Endothelial cell of hepatic sinusoid (primary cell): ENCODE measurements around the gene ABCC1.
"Not testable (repeated sequence)": the region's sequence is repeated elsewhere in the genome, so short reads cannot be mapped to it uniquely, and the experiment has no call there.

Experiments
- in situ Hi-C: cut with HindIII; loops from 2 replicates; pipeline ENCODE4 v1.10.0; 2017; ENCODE audit warnings: low sequenced_read_pairs

ABCC1 gene

DNA sequence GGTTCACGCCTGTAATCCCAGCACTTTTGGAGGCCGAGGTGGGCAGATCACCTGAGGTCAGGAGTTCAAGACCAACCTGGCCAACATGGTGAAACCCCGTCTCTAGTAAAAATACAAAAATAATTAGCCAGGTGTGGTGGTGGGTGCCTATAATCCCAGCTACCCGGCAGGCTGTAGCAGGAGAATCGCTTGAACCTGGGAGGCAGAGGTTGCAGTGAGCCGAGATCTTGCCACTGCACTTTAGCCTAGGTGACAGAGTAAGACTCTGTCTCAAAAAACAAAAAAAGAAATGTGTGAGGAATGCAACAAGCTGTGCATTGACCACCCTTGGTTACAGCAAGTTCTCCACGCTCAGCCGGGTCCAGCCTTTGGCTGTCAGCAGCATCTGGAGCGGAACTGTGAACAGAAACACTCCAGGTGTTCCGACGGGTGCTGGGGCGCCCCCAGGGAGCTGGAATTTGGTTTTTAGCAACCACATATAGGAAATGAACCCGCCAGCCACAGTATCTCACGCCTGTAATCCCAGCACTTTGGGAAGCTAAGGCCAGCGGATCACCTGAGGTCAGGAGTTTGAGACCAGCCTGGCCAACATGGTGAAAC is 198.7 kb downstream of the ABCC1 start:
- in situ Hi-C loops: not testable (repeated sequence)

DNA sequence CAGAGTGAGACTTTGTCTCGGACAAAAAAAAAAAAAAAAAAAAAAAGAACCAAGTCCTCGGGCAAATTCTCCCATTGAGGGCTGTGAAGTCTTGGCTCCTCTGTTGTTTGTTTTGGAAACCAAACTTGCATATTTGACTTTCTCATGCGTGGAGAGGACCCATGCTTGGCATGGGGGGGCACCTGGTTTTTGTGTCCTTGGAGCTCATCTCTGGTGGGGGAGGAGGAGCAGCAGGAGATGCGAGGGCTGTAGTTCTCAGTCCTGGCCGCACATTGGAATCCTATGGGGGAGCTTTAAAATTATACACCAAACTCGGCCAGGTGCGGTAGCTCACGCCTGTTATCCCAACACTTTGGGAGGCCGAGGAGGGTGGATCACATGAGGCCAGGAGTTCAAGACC is 199.3 kb downstream of the ABCC1 start:
- in situ Hi-C loops: no loop called here

DNA sequence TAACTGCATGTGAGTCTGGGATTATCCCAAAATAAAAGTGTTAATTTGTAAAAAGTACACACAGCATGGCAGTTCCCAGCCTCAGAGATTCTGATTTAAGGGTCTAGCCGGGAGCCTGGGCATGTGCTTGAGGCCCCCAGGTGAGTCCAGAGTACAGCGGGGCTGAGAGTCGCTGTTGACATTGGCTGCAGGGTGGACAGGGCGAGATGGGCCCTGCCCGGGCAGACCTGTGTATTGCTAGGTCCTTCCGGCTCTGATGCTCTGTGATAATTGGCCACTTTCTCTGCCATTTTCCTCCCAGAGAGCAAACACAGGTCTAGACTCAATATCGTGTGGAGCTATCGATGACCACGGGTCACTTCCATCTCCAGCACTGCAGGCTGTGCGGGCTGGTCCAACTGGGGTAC is 200.3 kb downstream of the ABCC1 start:
- in situ Hi-C loops: no loop called here

DNA sequence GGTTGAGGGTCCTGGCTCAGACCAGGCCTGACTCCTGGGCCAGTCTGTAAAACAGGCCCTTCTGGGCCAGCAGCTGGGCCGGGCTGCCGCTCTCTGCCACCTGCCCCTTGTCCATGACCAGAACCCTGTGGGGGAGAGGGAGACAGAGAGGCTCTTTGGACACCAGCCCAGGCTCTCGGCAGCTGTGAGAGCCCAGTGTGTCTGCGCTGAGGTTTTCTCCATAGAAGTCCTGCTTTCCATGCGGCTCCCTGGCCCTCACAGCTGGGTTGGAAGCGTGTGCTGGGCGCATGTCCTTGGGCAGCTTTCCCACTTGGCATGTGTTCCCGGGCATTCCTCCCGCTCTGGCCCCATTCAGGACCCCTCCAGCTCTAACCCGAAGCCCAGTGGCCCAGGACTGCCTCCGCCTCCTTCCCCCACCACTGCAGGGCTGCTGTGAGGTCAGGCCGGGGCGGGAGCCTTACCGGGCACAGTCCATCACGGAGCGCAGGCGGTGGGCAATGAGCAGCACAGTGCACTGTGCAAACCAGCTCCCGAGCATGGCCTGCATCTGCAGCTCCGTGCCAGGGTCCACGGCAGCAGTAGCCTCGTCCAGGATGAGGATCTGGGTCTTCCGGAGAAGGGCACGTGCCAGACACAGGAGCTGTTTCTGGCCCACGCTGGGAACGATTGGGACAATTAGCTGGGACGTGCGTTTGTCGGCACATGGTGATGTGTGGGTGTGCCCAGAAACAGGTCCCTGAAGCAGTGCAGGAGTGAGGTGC is 200.9 kb downstream of the ABCC1 start:
- in situ Hi-C loops: no loop called here

DNA sequence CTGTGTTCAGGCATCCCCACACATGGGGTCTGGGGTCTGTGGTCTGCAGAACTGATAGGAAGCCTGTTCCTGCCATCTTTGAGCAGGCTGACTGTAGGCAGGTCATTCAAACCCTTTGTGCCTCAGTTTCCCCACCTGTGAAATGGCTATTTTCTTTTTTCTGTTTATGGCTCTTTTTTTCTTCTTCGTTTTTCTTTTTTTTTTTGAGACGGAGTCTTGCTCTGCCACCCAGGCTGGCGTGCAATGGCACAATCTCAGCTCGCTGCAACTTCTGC is 201.4 kb downstream of the ABCC1 start:
- in situ Hi-C loops: no loop called here

DNA sequence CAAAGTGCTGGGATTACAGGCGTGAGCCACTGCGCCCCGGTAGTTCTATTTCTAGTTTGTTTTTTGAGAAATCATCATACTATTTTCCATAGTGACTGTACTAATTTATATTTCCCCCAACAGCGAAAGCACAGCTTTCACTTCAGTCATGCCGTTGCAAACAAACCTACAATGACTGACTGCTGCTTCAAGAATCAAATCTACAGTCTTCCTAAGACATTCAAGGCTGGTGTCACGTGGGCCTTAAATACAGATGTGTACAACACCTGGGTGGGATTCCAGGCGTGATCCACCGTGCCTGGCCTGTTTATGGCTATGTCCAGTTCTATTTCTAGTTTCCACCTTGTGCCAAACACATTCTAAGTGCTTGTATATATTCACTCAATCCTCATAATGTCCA is 201.9 kb downstream of the ABCC1 start:
- in situ Hi-C loops: no loop called here

DNA sequence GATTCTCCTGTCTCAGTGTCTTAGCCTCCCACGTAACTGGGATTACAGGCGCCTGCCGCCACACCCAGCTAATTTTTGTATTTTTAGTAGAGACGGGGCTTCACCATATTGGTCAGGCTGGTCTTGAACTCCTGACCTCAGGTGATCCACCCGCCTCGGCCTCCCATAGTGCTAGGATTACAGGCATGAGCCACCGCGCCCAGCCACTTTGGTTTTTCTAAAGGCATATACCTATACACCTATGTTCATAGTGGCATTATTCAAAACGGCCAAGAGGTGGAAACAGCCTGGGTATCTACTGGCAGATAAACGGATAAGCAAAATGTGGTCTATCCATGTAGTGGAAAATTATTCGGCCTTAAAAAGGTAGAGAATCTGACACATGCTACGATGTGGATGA is 203.6 kb downstream of the ABCC1 start:
- in situ Hi-C loops: not testable (repeated sequence)

DNA sequence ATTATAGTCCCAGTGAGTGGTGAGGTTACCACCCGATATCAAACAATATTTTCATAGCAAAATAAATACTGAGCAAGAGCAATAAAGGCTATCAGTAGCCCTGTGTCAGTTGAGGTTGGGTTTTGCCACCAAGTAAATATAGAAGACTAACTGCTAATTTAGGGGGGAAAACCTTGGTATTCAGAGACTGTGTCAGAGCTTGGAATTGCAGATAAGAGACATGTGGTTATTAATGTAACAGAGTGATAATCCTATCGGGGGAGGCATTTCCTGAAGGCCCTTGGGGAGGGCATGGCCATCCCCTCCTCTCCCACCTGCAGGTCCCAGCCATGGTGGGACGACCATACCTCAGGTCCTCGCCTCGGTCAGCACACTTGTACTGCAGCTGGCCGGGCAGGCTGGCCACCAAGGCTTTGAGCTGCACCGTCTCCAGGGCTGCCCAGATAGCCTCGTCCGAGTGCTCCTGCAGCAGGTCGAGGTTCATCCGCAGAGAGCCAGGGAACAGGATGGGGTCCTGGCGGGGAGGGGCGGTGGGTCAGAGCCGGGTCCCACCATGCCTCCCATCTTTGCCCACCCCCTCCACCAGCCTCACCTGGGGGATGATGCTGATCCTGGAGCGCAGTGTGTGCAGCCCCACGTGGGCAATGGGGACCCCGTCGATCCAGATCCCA is 205.0 kb downstream of the ABCC1 start:
- in situ Hi-C loops: no loop called here

DNA sequence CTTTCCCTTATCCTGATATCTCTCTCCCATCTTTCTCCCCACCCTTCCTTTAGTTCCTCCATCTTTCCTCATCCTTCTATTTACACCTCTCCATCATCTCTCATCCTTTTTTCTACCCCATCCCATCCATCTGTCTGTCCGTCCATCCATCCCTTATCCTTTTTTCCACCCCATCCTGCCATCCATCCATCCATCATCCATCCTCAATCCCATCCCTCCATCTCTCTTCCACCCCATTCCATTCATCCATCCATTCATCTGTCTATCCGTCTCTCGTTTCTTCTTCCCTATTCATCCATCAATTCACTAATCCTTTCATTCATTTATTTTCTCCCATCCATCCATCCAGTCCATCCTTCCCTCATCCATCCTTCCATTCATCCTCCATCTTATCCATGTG is 205.8 kb downstream of the ABCC1 start:
- in situ Hi-C loops: no loop called here

DNA sequence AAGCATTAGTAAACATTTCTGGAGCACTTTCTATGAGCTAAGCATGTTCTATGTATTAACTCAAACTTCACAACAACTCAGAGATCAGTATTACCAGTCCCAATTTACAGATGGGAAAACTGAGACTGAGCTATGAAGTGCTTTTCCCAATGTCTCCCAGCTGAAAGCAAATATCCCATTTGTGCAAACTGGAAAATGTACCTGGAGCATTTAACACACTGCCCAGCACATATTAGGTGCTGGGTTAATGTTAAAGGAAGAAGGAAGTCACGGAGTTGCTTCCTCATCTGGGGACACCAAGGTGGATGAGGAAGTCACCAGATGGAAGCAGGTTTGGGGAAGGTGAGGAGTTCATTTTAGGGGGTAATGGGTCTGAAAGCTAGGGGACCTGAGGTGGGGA is 207.8 kb downstream of the ABCC1 start:
- in situ Hi-C loops: no loop called here

DNA sequence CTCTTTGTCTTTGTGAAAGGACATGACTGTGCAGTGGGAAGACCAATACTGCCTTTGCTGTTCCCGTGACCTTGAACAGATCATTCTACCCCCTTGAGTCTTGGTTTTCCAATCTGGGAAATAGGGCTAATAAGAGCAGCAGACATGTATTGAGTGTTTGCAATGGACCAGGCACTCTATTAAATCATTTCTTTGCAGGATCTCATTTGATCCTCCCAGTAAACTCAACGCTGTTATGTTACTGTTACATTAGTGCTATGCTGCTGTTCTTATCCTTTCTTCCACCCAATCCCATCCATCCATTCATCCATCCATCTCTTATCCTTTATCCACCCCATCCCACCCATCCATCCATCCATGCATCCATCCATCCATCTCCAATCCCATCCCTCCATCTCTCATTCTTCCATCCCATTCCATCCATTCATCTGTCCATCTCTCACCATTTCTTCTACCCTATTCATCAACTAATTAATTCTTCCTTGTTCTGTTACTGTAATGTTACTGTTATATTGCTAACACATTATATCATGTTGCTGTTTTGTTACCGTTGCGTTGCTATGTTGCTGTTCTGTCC is 208.8 kb downstream of the ABCC1 start:
- in situ Hi-C loops: no loop called here

DNA sequence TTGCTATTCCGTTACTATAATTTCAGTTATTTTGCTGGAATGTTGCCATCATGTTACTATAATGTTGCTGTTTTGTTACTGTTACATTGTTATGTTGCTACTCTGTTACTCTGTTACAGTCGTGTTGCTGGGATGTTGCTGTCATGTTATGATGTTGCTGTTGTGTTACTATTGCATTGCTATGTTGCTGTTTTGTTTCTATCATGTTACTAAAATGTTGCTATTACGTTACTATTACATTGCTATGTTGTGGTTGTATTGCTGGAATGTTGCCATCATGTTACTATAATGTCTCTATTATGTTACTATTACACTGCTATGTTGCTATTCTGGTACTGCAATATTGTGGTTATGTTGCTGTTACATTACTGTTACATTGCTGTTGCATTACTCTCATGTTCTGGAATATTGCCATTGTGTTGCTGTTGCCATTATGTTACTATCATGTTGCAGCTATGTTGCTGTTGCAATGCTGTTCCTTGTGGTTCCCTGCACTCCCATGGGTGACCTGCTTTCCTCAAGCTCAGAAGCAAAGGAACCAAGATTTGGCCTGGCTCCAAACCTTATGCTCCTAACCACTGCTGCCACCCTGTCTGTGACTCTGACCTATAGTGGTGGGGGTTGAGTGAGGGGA is 209.4 kb downstream of the ABCC1 start:
- in situ Hi-C loops: no loop called here

DNA sequence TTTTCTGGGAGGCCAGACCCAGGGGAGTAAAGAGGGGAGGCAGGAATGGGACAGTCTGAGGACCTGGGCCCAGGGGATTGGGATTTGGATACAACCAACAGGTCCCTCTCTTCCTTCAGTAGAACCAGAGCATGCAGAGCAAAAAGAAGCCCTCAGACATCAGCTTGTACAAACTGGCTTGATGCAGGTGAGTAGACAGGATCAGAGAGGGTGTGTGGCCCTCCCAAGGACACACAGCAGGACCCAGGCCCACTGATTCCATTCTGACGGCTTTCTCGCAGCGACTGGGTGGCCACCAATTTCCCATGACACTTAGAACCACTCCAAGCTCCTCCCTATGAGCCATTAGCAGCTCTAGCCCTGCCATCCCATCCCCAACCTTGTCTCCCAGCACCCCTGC is 210.2 kb downstream of the ABCC1 start:
- in situ Hi-C loops: loop anchor here (5.0 kb wide), 2 partner anchors 37 to 407 kb away; no protein-coding TSS in a partner anchor

DNA sequence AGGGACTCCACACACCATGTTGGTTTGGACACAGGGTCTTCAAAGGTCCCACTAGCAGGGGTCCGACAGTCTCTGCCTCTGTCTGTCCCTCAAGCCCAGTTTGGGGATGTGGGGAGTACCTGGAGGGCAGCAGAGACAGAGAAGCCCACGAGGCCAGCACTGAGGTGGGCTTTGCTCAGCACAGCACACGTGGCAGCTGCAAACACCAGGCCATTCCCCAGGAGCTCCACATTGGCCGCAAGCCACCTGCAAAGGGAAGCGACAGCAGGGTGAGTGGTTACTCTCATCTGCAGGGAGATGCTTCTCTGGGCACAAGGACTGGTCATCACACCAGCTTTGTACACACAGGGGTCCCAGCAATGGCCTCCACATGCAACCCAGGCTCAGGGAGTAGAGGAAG is 211.9 kb downstream of the ABCC1 start:
- in situ Hi-C loops: loop anchor here (5.0 kb wide), 2 partner anchors 39 to 409 kb away; no protein-coding TSS in a partner anchor

DNA sequence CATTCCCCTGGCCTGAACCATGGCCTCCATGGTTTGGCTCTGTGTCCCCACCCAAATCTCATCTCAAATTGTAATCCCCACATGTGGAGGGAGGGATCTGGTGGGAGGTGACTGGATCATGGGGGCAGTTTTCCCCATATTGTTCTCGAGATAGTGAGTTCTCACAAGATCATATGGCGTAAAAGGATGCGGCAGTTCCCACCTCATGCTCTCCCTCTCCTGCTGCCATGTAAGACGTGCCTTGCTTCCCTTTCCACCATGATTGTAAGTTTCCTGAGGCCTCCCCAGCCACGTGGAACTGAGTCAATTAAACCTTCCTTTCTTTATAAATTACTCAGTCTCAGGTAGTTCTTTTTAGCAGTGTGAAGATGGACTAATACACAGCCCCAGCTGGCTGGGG is 212.4 kb downstream of the ABCC1 start:
- in situ Hi-C loops: loop anchor here (5.0 kb wide), 2 partner anchors 40 to 410 kb away; no protein-coding TSS in a partner anchor

DNA sequence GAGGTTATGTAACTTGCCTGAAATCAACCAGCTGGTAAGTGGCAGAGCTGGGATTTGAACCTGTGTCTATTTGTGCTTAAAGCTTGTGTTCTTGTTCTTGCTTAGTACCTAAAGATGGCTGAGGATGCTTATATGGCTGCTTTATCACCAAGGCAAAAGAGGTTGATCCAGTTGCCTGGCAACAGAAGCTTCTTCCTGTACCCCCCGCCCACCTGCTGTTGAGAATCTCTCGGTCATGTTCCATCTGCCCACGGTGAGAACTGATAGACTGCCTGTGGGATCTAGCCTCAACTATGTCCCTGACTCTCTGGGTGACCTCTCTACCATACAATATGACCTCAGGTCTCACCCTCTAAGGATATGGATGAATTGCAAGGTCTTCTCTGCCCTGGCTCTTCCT is 213.2 kb downstream of the ABCC1 start:
- in situ Hi-C loops: loop anchor here (5.0 kb wide), 2 partner anchors 40 to 410 kb away; no protein-coding TSS in a partner anchor

DNA sequence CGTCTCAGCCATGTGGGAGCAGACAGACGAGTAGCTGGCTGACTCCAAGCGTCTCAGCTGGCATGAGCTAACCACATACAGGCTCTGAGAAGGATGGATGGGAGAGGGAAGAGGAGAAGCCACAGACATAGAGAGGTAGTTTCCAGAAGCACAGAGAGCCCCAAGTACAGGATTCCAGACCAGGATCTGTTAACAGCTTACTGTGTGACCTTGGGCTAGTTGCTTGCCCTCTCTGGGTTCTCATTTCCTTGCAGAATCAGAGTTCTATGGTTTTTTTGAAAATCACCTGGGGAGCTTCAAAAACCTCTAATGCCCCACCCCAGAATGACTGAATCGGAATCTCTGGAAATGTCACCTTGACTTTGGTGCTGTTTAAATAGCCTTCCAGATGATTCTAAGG is 213.7 kb downstream of the ABCC1 start:
- in situ Hi-C loops: loop anchor here (5.0 kb wide), 2 partner anchors 41 to 411 kb away; no protein-coding TSS in a partner anchor

DNA sequence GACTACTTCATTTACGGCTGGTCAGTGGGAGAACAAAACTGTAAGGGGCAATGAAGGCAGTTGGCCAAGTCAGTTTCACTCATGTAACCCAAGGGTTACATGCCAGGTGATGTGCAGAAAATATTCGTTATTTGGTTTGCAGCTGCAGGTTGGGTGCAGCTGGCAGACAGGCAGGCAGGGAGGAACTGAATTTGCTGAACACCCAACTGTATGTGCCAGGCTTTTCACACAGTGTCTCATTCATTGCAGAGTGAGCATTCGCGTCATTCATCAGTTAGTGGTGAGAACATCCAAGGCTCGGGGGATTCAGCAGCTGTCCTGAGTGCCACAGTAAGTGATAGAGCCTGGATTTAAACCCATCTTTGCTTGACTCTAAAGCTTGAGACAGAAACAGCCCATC is 214.2 kb downstream of the ABCC1 start:
- in situ Hi-C loops: loop anchor here (5.0 kb wide), 2 partner anchors 41 to 411 kb away; no protein-coding TSS in a partner anchor

DNA sequence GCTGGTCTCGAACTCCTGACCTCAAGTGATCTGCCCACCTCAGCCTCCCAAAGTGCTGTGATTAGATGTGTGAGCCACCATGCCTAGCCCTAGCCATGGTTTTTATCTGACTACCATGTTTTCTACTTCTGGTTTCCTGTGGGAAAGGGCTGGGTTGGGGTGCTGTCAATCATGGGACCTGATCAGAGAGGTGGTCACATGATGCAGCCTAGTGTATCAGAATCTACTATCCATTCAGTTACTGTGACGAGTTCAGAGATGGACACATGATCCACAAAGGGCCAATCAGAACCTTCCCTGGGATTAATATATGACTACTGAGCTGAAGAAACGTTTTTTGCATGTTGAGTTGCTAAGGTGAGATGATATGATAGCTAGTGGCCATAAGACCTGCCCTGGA is 214.8 kb downstream of the ABCC1 start:
- in situ Hi-C loops: loop anchor here (5.0 kb wide), 2 partner anchors 42 to 412 kb away; no protein-coding TSS in a partner anchor

DNA sequence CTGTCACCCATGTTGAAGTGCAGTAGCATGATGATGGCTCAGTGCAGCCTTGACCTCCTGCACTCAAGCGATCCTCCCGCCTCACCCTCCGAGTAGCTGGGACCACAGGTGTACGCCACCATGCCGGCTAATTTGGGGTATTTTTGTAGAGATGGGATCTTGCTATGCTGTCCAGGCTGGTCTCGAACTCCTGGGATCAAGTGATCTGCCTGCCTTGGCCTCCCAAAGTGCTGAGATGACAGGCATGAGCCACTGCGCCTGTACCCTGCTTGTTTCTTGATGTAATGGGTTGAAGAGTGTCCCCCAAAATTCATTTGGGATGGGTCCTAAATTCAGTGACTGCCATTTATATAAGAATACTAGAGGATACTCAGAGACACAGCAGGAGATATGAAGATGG is 216.7 kb downstream of the ABCC1 start:
- in situ Hi-C loops: no loop called here

DNA sequence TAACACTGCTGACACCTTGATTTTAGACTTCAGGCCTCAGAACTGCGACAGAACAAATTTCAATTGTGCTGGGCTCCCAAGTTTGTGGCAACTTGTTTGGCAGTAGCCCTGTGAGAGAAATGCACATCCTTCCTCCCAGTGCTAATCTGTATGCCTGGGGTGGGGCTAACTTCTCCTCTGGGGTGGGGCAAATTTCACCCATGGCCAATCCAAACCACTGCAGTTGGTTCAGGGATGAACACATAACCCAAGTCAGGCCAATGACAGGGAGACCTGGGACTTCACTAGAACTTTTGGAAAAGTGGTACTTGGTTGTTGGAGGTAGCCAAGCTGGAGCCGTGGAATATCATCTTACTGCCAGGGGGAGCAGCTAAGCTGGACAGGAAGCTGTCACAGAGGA is 217.5 kb downstream of the ABCC1 start:
- in situ Hi-C loops: no loop called here
